ENCODE results near the gene MARCHF2.

- no peak for TF ChIP-seq CTCF (IDR thresholded peaks at IDR 0.05; ENCODE audit: extremely low read depth in 1 of 2, insufficient read depth in 1 of 2, low read depth in 1 of 2, low read length in 2 of 2)
- no peak for TF ChIP-seq POLR2A (IDR thresholded peaks at IDR 0.05; ENCODE audit: low read depth, low read length)
- TF ChIP-seq EZH2 (IDR thresholded peaks at IDR 0.05; ENCODE audit: borderline replicate concordance, low read depth, low read length, severe bottlenecking) = no peak
Measured at GRCh38 chr19:8451885-8452284, 38.8 kb downstream of the MARCHF2 start.
